ENCODE results near the gene STAT4.

The STAT4 gene

GRCh38 chr2:191038241-191038725 is 112.5 kb downstream of the STAT4 start:
- no peak for DNase-seq

GRCh38 chr2:191037351-191037750 is 113.4 kb downstream of the STAT4 start:
- DNase-seq = no peak

GRCh38 chr2:191036363-191036762 is 114.4 kb downstream of the STAT4 start:
- DNase-seq = no peak

GRCh38 chr2:191032588-191033429 is 118.0 kb downstream of the STAT4 start:
- DNase-seq = no peak

- DNase-seq = no peak
Observed at GRCh38 chr2:191031256-191031655, 119.5 kb downstream of the STAT4 start.

- DNase-seq = peak; percentile 56
Observed at GRCh38 chr2:191030521-191031154, 120.2 kb downstream of the STAT4 start.

GRCh38 chr2:191029280-191029950 is 121.4 kb downstream of the STAT4 start:
- DNase-seq = no peak

GRCh38 chr2:191026377-191026776 is 124.4 kb downstream of the STAT4 start:
- no peak for DNase-seq

GRCh38 chr2:191025135-191025534 is 125.7 kb downstream of the STAT4 start:
- no peak for DNase-seq

- DNase-seq = no peak
Observed at GRCh38 chr2:191023235-191023679, 127.5 kb downstream of the STAT4 start.

GRCh38 chr2:191020742-191021381 is 129.9 kb downstream of the STAT4 start:
- DNase-seq = no peak

- peak; percentile 93 for DNase-seq
Observed at GRCh38 chr2:191020221-191020741, 130.5 kb downstream of the STAT4 start.

- DNase-seq = no peak
Observed at GRCh38 chr2:191019376-191019775, 131.4 kb downstream of the STAT4 start.

- DNase-seq = no peak
Observed at GRCh38 chr2:191018643-191019119, 132.1 kb downstream of the STAT4 start.

- DNase-seq = no peak
Observed at GRCh38 chr2:191018048-191018447, 132.7 kb downstream of the STAT4 start.

GRCh38 chr2:191015831-191016230 is 135.0 kb downstream of the STAT4 start:
- no peak for DNase-seq

- DNase-seq = no peak
Observed at GRCh38 chr2:191015239-191015638, 135.6 kb downstream of the STAT4 start.

GRCh38 chr2:191014653-191015020 is 136.2 kb downstream of the STAT4 start:
- no peak for DNase-seq

GRCh38 chr2:191013932-191014652 is 136.7 kb downstream of the STAT4 start, which contains the start of gene STAT1:
Gene STAT1, minus strand, starts transcription at chr2:191014171. Its CDS starts 4,168 bp downstream, at chr2:191010003.
- peak; percentile 84 for DNase-seq

- no peak for DNase-seq
Observed at GRCh38 chr2:191013682-191013931, 137.2 kb downstream of the STAT4 start.

- no peak for DNase-seq
Observed at GRCh38 chr2:191012845-191013681, 137.7 kb downstream of the STAT4 start.

All from NCI-H1436 (cell line).